Effector CD8-positive, alpha-beta T cell (primary cell): ENCODE results near the gene HNRNPA3.
"Not testable (repeated sequence)": the region's sequence is repeated elsewhere in the genome, so short reads cannot be mapped to it uniquely, and the experiment has no call there.

Source experiments
- DNase-seq: peaks from one replicate; lab custom pipeline; 2025; lab: John Stamatoyannopoulos, UW

HNRNPA3 gene

DNA sequence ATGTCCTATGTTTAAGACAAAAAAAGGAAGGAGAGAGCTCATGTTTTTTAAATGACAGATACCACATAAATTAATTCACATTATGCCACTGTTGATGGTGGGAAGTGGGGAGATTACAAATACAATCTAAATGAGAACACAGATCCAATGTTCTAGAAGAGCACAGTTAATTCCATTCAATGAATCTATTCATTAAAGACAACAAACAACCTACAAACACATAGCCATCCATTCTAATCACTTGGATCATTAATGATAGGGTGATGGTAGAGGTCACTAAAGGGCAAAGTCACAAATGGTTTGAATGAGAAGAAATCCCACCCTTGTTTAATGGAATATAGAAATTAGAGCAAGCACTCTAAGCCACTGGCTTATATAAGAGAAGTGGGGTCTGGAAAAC lies 21.7 kb downstream of the HNRNPA3 start:
- DNase-seq, result no peak

DNA sequence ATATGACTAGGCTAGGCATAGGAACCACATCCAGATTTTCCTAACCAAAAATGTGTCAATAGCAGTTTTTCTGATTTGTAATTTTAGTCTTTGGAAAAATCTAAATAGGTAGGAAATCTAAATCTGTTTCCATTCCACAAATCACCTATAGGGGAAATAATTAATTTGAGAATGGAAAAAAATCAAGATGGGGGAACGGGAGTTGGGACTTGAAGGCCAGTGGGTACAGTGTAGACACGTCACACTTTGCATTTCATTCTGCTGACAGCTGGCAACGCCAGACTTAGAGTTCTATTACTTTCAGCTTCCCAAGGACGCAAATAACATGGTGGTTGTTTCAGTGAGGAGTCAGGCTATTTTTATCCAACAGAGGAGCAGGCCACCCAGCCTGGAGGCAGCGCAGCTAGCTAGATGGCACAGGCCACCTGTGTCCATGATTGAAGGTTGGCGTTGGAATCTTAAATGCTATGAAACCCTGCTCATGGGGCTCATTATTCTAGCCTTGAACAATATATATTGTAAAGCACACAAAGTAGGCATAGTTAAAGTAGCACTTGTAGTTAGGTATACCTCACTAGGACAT lies 23.4 kb downstream of the HNRNPA3 start:
- DNase-seq, result no peak

DNA sequence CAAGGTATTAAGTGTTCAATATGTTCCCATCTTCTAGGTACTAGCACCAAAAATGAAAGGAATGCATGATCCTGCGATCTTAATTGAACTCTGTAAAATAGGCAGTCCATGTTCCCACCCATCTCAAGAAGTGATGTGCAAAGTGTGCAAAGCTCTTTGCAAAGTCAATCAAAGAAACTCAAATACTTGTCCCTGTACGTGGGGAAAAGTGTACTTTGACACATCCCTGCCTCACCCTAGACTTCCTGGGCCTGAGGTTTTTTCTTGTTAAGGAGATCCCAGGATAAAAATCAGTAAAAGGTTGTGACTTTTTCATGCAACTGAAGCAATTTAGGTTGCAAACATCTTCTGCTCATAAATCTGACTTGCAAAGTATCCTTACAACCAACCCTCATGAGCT lies 25.3 kb downstream of the HNRNPA3 start:
- no peak for DNase-seq

DNA sequence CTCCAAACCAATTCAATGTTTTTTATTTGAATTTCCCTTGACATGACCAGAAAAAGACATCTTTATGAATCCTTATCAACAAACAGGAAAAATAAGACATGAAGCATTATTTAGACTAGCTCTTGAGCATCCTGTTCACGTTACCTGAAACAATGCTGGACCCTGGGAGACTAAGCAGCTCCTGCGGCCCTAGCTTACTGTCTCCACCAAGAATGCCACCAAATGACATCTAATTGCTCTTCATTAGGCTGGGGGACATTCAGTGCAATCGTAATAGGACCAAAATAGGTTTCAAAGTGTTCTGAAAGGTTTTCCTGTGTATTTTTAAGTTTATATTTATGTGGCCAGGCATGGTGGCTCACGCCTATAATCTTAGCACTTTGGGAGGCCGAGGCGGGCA lies 26.5 kb downstream of the HNRNPA3 start:
- DNase-seq, result no peak

DNA sequence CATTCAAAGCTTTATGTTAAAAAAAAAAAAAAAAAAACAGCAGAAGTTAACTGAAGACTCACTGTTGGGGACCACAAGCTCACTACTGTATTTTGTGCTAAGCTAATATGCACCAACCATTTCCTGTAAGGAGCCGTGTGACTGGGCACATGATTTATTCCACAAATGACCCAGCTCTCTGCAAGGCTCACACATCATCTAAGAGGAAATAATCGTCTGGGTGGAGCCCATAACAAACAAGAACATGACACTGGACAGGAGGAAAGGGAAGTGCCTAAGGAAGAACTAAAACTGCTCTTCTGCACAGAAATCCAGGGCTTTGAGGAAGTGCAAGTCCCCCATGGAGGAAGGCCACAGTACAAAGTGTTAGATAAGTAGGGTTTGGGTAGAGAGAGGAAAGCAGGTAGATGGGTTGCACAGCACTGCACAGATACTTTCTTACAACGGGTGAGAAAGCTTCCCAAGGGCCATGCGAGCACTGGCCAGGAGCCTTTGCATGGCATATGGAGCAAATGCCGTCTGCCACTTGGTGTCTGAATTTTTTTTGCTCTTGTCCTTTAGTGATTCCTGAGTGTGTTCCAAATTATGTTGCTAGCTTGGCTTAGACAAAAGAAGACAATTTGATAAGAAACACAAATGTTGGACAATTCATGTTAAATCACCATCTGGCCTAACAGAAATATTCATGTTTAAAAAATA lies 27.5 kb downstream of the HNRNPA3 start:
- no peak for DNase-seq

DNA sequence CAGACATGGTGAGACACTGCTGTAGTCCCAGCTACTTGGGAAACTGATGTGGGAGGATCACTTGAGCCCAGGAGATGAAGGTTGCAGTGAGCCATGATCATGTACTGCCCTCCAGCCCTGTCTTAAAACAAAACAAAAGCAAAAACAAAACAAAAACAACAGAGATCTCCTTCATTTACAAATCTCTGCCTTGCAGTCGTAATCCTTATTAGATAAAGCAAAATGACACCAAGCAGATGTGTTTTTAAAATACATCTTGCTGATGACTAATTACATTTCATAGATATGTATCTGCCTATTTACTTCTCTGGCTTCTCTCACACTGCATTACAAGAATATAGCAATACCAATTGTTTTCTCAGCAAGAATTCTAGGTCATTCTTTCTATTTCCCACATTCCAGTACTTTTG lies 29.1 kb downstream of the HNRNPA3 start:
- no peak for DNase-seq

DNA sequence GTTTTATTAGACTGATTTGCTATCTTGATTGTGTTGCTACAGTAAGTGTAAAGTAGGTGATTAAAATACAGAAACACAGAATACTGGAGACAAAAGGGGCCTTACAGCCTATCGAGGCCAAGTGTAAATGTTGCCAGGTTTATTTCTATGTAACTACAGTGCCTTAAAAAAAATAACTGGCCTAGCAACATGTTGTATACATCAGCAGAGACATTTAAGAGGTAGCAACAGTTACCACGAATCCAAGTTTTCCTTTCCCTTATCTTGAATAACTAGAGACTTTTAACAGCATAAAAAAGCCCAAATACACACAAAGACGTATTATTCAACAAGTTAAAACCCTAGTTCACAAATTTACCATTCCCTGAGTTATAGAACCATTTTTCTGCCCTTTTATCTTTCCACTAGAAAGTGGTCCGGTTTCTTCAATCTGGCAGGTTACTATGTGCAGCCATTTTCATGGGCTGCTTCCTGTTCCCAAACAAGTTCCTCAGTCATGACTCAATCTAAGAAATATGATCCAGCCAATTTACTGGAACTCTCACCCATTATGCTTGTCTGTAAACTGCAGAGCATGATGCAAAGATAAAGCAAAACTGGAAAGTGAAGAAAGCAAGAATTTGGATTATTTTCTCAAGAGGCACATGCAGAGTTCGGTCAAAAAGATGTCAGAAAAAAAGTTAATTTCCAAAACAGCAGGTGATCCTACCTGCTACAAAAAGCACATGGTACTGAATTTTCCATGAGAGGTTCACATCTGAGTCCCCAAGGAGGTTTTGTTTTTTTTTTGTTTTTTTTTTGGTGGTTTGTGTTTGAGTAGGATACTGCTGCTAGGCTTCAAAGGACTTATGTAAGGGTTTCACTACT lies 29.8 kb downstream of the HNRNPA3 start:
- DNase-seq, result no peak

DNA sequence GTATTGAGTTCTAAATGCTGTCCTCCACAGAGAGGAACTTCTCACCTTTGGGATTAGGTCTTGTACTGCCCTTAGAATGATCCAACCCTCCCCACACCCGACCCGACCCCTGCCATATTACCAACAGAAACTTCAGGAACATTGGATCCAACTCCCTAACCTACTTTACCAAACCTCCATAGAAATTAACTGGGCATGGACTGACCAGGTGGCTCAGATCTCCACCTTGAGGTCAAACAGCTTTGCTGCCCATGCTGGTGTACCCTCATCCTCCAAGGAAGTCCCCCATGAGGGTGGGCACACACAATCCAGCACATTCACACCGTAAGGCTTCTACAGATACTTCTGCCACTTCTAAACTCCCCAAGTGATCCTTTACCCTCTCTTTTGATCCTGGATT lies 30.5 kb downstream of the HNRNPA3 start:
- DNase-seq, result no peak

DNA sequence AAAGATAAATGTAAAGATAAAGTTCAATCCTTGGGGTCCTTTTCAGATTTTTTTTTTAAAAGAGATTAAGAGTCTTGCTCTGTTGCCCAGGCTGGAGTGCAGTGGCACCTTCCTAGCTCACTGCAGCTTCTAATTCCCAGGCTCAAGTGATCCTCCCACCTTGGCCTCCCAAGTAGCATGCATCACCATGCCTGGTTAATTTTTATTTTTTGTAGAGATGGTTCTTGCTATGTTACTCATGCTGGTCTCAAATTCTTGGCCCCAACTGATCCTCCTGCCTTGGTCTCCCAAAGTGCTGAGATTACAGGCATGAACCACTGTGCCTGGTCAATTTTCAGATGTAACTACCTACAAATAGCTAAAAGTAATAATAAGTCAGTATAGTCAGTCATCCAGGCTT lies 30.9 kb downstream of the HNRNPA3 start:
- no peak for DNase-seq

DNA sequence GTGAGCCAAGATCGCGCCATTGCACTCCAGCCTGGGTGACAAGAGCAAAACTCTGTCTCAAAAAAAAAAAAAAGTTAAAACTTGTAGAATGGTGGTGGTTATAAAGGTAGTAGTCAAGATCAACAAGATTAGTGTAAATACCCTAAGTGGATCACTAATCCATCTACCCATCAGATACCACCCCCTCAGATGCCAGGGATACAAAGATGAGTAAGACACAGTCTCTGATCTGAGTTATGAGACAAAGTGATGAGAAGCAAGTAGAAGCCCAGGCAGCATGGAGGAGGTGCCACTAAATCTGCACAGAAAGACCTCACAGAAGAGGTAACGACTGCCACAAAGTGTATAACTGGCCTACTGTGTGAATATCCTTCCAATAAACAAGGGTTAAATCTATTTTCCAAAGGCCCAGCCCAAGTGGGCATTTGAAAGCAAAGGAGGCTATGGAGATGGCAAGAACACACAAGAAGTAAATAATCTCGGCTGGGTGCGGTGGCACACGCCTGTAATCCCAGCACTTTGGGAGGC lies 31.7 kb downstream of the HNRNPA3 start:
- no peak for DNase-seq

DNA sequence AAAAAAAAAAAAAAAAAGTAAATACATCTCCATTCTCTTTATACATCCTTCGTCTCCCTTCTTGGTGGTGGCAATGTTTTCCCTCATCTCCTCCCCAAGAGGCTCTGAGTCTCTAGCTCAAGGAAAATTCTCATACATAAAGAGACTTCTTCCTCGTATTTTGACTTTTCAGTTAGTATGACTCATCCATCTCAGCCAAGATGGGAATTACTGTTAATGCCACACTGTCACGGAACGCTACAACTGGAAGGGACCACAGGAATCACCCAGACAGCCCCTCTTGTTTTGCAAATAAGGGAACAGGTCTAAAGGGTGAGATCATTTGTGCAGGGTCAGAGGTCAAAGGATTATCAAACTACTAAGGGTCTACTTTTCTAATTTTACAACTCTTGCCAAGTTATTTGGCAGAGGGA lies 32.4 kb downstream of the HNRNPA3 start:
- DNase-seq, result no peak

DNA sequence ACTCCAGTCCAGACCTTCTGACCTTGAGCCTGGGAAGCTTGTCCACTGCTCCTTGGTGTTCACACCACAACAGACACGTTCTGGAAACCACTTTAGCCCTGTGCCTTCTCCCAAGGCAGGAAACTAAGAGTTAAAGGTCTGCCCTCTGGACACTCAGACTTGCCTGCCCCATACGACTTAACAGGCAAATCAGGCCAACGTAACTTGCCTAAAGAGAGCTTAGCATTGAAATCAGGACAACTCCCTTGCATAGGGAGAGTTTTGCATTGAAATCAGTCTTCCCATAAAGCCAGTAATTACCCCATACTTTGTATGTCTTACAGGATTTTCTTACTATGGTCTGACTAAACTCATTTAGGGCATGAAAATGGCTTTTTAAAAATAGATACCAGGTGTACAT lies 33.4 kb downstream of the HNRNPA3 start:
- DNase-seq, result no peak

DNA sequence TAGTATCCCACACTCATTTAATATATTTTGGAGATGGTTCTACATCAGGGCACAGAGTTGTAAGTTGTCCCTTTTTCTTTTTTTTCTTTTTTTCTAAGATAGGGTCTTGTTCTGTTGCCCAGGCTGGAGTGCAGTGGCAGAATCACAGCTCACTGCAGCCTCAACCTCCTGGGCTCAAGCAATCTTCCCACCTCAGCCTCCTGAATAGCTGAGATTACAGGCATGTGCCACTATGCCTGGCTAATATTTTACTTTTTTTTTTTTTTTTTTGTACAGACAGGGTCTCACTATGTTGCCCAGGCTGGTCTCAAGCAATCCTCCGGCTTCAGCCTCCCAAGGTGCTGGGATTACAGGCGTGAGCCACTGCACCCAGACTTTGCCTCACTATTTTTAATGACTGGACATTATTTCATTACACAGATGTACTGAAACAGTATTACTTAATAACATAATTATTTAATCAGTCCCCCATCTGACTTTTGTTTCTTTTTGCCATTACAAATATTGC lies 34.0 kb downstream of the HNRNPA3 start:
- not testable (repeated sequence) for DNase-seq

DNA sequence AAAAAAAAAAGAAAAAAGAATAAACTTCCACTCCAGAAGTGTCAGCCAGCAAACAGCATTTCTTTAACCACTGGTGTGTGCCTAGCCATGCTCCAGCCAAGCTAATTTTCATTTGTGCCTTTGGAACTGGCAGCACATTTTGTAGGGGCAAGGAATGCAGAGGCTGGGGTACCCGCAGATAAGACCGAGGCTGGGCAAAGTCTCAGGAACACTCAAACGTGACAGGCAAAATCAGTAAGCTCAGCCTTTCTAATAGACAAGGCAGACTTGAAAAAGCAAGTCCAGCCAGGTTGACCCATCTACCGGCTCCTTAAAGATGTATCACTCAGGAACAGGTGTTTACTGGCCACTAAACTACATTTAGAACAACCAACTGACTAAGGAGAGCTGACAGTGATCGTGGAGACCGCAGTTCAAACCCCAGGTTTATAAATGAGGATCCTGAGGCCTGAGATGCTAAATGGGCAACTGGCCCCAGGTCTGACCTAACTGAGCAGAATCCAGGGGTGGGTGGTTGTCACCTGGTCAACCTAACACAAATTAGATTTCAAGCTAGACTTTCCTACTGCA lies 35.2 kb downstream of the HNRNPA3 start:
- no peak for DNase-seq

DNA sequence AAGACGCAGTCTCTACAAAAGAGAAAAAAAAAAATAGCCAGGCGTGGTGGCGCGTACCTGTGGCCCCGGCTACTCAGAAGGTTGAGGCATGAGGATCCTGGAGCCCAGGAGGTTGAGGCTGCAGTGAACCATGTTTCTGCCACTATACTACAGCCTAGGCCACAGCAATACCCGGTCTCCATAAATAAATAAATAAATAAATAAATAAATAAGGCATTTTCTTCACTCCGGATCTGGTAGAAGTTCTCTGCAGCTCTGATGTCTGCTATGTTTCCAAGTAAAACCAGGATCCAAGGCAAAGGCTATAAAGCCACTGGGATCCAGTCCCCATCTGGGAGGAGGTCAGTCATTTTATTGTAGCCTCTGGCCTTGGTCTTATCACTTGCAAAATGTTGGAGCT lies 36.4 kb downstream of the HNRNPA3 start:
- DNase-seq, result no peak

DNA sequence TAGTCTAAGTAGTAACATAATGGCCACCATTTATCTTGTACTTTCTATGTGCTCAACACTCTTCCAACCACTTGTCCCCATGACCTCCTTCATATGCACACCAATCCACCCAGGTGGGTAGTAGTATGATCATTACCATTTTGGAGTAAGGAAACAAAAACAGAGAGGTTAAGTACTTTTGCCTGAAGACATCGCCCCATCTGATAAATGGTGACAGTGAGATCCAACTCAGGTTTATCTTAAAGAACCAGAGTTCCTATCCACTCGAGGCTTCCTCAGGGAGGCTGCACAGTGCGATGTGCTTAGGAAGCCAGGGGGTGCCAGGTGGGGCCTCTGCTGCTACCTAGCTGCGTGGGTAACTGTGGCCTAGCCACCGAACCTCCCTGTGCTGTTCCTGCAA lies 37.9 kb downstream of the HNRNPA3 start:
- DNase-seq, result no peak

DNA sequence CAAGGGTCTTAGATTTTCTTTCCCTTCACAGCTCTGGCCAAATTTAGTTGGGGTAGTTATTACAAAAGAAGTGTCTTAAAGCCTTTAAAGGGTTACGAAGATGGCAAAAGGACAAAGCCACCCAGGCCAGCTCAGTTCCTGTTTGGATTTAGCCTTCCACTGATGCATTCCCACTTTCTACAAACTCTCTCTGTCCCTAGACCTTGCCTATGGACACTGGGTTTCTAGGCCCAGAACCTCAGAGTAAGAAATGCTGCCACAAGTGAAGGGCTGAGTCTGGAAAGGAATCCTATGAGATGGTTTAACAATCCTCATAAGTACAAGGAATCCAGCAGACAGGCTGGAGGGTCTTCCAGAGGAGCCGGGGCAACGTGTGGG lies 38.6 kb downstream of the HNRNPA3 start:
- no peak for DNase-seq

DNA sequence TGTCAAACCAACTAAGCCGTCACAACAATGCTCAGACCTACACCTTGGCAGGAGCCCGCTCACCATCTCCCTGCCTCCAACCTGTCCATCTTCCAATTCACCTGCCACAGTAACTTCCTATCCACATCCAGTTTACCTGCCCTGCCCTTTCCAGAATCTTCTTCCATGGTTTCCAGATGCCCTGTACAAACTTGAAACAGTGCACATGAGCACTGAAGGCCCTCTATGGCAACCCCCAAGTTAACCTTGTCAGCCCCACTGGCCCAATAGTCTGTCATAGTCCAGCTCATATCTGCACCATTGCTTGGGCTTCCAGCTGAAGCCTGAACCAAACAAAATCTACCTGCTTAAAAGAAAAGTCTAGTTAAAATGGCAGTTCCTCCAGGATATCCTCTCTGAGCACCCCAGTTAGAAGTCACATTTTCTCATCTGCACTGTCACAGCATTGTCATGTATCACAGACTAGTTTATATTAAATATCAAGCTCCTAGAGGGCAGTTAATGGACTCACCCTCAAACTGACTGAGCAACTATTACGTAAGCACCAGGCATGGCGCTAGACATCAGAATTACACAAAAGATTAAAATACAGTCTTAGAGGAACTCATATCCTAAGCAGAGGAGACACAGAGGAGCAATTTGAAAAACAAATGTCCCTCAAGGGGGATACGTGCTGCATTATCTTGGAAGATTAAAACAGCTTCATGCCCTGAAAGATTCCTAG lies 40.4 kb downstream of the HNRNPA3 start:
- no peak for DNase-seq

DNA sequence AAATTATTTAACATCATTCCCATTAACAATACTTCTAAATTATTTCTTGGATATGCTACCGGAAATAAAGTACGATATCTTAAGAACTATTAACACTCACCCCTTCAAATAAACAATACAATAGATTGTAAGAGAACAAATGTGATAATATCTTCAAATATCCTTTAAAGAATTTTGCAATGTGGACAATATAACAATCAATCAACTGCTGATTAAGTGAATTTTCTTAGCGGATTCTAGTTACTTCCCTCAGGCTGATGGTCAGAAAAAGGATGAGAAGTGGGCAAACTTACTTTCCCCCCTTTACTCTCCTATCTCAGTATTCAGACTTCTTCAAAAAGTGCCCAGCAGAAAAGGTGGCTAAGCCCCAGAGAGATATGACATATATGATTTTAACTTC lies 41.1 kb downstream of the HNRNPA3 start:
- DNase-seq, result no peak

DNA sequence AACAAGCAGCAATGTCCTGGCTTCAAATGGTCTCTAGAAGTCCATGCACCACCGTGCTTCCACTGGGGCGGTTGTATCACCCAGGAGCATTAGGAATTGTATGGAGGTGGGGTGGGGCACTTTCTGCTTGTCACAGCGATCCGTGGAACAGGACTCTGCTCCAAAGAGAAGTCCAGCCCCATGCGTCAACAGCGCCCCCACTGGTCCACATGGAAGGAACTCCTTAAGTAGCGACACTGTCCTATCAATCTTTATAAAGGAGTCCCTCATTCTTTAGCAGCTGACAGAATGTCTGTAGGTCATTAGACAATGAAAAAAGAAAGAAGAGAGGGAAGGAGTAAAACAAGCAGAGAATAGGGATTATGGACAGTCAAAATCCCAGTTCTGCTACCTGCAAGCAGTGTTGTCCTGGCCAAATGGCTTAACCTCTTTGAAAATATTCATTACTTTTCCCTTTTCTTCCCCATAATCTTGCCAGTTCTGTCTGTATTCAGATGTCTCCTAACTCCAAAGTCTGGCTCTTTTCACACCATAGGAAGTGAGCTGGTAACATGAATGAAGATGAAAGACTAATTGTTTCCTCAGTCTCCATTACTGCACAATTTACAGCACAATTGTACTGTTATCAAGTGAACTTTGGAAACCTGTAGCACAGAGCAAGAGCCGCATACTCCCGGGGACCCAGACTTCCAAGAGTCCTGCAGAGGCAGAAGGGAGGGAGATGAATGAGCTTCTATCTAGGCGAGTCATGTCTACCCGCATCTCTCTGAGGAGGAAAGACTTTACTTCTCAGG lies 42.0 kb downstream of the HNRNPA3 start:
- DNase-seq, result no peak

DNA sequence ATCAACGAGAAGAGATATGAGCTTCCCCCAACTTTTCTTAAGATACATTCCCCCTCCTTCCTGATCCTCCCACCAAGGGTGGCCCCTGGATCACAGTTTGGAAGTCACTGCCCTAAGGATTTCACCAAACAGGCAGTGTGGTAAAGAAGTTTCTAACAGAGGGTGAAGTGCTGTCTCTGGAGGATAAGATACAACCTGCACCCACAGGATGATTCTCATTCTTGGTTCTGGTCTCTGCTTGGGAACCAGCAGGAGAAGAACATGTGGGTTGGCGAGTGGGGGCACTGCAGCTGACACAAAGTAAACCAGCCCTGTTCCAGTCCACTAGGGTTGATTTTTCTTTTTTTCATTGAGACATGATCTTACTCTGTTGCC lies 42.6 kb downstream of the HNRNPA3 start:
- no peak for DNase-seq
